ENCODE measurements around the gene GJD2.

The GJD2 gene

DNA sequence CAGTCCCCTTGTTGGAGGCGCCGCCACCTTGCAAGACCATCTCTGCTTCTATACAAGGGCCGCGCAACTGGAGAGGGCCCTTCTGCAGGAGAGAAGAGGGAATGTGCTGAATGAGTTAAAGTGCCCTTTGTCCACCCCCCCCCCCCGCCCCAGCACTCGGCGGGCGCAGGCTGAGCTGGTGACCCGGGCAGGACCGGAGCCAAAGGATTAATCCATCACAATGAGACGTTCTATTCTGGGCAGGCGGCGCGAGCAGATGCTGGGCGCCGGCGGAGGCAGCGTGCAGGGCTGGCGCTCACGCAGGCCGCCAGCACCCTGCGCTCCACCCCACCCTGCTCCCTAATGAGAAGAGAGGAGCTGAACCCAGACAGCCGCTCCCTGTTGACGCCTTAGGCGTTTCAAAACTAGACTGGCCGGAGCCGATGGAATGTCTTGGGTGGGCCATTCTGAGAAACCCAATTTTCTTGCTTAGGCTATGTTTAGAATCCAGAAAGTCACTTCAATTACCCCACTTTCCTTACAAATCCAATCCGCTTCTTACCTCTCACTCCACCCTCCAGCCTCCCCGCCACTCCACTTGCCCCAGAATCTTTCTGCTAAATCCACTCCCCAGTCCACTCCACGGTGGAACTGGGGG lies 32.9 kb downstream of the GJD2 start:
- no peak for DNase-seq

DNA sequence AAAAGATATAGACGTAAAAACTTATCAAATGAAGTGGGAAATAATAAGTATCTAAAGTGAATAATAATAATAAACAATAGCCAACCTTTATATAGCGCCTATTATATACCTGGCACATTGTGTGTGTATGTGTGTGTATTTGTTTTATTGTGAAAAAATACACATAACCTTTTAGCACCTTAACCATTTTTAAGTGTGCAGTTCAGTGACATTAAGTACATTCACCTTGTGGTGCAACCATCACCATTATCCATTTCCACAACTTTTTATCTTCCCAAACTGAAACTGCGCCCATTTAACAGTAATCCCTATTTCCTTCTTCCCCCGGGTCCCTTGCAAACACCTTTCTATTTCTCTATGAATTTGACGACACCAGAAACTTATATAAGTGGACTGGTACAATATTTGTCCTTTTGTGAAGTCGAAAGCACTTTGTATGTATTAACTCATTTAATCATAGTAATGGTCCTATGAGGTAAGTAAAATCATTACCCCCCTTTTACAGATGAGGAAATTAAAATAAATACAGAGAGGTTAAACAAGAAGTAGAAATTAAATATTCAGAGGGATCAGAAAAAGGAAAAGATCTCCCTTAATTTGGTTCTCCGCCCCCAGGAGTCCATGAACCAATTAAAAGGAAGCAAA lies 33.5 kb downstream of the GJD2 start:
- DNase-seq, result no peak

DNA sequence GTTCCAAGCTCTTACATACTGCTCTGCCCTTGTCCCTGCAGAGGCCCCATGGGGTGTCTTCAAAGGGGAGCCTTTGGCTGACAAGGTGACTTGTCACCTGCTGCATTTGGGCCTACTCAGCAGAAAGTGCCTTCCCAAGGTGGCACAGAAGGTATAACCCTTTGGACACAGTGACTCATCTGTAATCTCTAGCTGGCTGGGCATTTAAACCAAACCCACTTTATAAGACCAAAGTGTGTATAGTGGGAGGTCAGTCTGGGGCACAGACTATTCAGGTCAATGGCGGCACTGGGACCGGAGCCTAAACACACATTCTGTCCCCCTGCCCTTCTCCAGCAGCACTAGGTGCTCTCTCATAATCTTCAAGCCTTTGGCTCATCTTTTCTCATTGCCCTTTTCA lies 35.1 kb downstream of the GJD2 start:
- no peak for DNase-seq

DNA sequence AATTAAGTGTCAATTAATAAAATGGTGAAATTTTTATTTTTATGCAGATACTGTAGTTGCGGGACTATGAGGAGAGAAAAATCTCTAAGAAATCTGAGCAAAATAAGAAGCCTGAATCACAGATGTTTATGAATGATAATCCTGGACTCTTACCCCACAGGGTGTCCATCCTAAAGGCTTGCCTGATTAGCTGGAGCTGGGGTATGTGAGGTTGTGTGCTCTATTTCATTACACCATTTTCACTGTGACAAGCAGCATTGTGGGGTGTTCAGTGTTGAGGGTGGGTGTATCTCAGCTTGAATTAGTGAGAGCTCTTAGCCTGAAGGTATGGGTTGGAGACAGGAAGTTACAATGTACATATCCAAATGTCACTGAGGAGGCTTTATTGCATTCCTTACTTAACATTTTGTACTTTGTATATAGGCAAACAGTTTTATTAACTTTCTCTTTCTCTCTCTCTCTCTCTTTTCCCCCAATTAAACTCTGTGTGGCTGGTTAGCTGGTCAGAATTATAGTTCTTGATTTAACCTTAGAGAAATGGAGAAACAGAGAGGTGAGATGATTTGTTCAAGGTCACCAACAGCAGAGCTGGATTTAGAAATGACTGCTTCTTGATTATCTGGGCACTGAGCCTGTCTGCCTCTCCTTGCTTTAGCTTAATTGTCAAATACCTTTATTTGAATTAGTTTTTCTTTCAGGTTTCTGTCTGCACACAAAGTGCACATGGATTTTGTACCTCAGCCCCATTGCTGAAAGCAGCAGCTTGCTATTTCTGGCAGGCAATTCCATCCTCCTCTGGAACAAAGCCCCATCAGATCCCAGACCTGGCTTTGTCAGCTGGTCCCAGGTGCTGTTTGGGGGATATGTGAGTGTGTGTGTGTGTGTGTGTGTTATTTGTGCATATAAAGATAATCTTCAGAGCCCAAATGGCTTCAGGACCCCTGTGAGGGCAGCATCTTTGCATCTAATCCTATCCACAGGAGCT lies 35.8 kb downstream of the GJD2 start:
- no peak for DNase-seq

DNA sequence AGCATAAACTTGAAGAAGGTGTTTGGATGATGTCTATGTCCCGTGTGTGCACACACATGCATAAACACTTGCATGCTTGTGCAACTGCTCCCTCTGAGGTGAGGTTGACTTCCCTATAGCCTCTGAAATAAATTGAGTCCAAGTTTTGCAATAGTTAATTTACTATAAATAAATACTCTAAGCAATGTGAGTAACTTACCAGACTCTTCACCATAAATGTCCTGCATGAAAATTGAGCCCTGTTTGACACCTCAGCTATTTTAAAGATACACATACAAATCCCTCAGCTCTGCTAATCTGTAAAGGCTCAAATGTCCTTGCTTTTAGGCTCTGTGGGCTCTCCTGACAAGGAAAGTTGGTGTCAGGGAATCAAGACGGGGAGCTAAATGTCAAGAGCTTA lies 37.1 kb downstream of the GJD2 start:
- no peak for DNase-seq

DNA sequence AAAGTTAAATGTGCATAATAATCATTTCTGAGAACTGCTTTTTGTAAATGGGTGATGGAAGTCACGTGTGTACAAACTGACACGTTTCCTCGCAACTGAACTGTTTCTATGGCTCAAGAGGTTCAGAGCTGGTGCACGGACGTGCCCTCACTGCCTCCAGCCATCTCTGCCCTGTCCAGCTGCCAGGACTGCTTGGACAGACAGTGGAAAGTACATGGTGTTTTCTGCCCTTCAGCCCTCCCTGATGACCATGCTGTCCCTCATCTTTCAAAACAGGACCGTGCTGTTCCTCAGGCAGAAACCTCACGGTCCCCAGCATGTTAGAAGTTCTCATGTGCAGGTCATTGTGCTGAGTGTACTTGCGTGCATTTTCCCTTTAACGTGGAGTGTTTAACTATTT lies 38.7 kb downstream of the GJD2 start:
- DNase-seq, result no peak

DNA sequence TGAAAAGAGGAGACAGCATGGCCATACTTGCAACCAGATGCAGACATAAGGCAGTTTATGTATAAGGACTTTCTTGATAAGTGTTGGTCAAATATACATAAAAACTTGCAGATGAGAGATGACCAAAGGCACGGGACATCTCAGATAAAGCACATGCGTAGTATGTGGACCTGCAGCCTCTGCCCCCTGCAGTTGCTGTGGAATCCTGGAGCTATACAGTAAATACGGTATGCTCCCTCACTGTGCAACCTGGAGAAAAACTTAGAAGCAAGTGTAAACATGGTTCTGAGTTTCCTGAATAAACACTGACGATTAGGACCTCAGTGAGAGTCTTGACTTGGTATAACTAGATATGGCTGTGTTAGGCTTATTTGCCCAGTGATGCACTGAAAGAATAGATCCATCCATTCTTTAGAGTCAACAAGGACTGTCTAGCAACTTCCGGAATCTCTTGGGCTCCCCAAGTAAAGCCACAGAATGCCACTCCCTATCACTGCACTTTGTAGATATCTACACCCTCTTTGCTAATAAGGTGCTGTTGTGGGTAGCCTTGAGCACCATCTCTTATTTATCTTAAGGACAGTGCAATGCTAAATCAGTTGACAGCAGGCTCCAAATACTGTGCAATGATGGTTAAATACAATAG lies 40.2 kb downstream of the GJD2 start:
- no peak for DNase-seq

DNA sequence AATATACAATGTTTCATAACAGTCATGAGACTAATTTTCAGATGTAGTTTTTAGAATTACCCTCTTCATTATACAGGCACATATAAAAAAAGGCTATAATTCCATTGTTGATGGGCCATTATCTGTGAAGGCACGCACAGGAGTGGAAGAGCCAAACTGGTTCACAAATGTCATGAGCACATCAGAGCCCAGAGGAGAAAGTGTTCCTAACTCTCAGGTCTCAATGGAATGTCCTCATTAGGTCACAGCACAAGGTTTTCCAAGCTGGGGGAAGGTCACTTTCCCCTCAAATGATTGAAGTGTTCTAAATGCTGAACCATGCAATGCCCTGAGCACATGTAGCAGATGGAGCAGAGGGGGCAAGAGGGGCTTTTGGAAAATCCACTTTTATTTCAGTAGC lies 41.2 kb downstream of the GJD2 start:
- no peak for DNase-seq

DNA sequence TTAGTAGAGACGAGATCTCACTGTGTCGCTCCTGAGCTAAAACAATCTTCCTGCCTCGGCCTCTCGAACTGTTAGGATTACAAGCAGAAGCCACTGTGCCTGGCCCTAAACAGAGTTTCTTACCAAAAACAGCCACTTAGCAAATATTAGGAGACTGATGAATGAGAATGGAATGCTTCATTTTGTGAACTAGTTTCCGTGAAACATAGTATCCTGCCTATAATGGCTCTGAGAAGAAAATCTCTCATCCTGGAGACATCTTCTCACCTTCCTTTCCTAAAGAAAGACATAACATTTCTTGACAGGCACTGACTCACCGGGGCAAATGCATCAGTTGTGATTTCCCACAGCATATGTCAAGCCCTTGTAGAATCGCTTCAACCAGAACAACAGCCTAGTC lies 44.9 kb downstream of the GJD2 start:
- no peak for DNase-seq

DNA sequence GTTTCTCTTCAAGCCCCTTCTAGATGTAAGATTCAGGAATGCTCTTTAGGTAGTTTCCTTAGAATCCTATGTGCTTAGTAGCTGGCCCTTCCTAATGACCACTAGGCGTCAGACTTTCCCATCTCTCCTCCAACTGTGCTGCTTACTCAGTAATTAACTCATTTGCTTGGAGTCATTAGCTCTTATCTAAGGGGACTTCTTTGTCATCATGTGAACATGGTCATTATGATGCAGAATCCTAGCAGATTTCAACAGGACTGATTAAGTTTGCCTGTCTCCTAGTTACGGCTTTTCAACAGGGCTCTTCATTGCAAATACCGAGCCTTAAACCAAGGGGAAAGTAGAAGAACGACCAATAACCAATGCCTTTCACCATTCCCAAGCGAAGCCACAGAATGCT lies 46.4 kb downstream of the GJD2 start:
- peak; percentile 3 for DNase-seq

DNA sequence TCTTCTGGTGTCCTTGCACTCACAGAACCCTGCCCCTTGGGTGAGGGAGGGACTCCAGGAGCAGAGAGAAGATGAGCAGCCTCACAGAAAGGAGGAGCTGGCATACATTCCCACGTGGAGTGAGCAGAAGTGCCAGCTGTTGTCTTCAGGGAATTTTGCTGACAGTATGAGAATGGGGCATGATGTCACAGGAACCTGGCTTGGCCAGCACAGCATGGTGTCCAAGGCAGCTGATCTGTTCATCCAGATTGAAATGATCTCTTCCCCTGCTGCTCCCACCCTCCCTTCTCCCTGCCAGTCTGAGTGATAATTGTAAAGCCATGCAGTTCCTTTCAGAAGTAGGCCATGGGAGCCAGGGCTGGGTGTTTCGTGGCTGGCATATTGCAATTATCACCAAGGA lies 53.3 kb downstream of the GJD2 start:
- DNase-seq, result no peak
